ENCODE data around the gene SSH2.

SSH2 gene

GRCh38 chr17:29778956-29779811, 150.8 kb downstream of the SSH2 start:
- DNase-seq (ENCODE audit: low read depth in 2 of 2): peak; percentile 52 to 61

- no peak for DNase-seq (ENCODE audit: low read depth in 2 of 2)
Observed at GRCh38 chr17:29777663-29778062, 152.4 kb downstream of the SSH2 start.

GRCh38 chr17:29776026-29776425, 154.0 kb downstream of the SSH2 start:
- no peak for DNase-seq (ENCODE audit: low read depth in 2 of 2)

GRCh38 chr17:29772981-29773380, 157.0 kb downstream of the SSH2 start:
- DNase-seq (ENCODE audit: low read depth in 2 of 2): no peak

- DNase-seq (ENCODE audit: low read depth in 2 of 2): no peak
Observed at GRCh38 chr17:29771546-29771945, 158.5 kb downstream of the SSH2 start.

GRCh38 chr17:29769225-29769624, 160.8 kb downstream of the SSH2 start:
- no peak for DNase-seq (ENCODE audit: low read depth in 2 of 2)

- no peak for DNase-seq (ENCODE audit: low read depth in 2 of 2)
Observed at GRCh38 chr17:29766796-29767327, 163.2 kb downstream of the SSH2 start.

- no peak for DNase-seq (ENCODE audit: low read depth in 2 of 2)
Observed at GRCh38 chr17:29764748-29765147, 165.3 kb downstream of the SSH2 start.

- DNase-seq (ENCODE audit: low read depth in 2 of 2): no peak
Observed at GRCh38 chr17:29764217-29764616, 165.8 kb downstream of the SSH2 start.

- no peak for DNase-seq (ENCODE audit: low read depth in 2 of 2)
Observed at GRCh38 chr17:29763273-29763672, 166.8 kb downstream of the SSH2 start.

GRCh38 chr17:29761040-29761761, 168.8 kb downstream of the SSH2 start:
- DNase-seq (ENCODE audit: low read depth in 2 of 2): peak; percentile 92 to 93

GRCh38 chr17:29760279-29761039, 169.6 kb downstream of the SSH2 start:
- DNase-seq (ENCODE audit: low read depth in 2 of 2): peak; percentile 19 to 26

- no peak for DNase-seq (ENCODE audit: low read depth in 2 of 2)
Observed at GRCh38 chr17:29758255-29758654, 171.8 kb downstream of the SSH2 start.

- no peak for DNase-seq (ENCODE audit: low read depth in 2 of 2)
Observed at GRCh38 chr17:29757788-29758187, 172.2 kb downstream of the SSH2 start.

GRCh38 chr17:29753845-29754439, 176.1 kb downstream of the SSH2 start:
- DNase-seq (ENCODE audit: low read depth in 2 of 2): no peak

GRCh38 chr17:29749045-29749825, 180.8 kb downstream of the SSH2 start:
- DNase-seq (ENCODE audit: low read depth in 2 of 2): no peak

- DNase-seq (ENCODE audit: low read depth in 2 of 2): no peak
Observed at GRCh38 chr17:29748400-29748799, 181.6 kb downstream of the SSH2 start.

- no peak for DNase-seq (ENCODE audit: low read depth in 2 of 2)
Observed at GRCh38 chr17:29747660-29748059, 182.4 kb downstream of the SSH2 start.

- no peak for DNase-seq (ENCODE audit: low read depth in 2 of 2)
Observed at GRCh38 chr17:29746669-29747068, 183.4 kb downstream of the SSH2 start.

GRCh38 chr17:29744121-29744520, 185.9 kb downstream of the SSH2 start:
- no peak for DNase-seq (ENCODE audit: low read depth in 2 of 2)

GRCh38 chr17:29742210-29742513, 187.9 kb downstream of the SSH2 start:
- DNase-seq (ENCODE audit: low read depth in 2 of 2): no peak
